Measurements from ENCODE around the gene HMCN2. TPM values are rescaled to one million over a fixed set of nuclear protein-coding genes. Genes with fewer than 3 reads are reported as not detected.
"Not testable (repeated sequence)": the region's sequence is repeated elsewhere in the genome, so short reads cannot be mapped to it uniquely, and the experiment has no call there.

HMCN2 gene
- total RNA-seq, 1 donor = under 0.01 TPM

DNA sequence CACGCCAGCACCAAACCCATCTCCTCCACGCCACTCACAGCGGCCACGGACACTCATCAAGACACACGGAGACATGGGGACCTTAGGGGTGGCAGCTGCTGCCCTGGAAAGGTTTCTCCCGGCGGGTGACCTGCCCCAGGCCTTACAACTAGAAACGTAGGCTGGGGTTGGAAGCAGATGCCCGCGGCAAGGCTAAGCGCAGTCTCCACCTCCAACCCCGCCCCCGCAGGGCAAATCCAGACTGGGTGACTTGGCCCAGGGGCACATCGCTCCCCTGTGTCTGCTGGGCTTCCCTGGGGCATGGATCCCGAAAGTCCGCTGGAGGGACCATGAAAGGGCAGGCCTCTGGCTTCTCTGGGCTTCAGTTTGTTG lies 167.2 kb downstream of the HMCN2 start:
- H3K4me1 ChIP-seq (ENCODE audit: insufficient read depth, low read length) = peaks cover 6% of the 10 kb centered on the region
- TF ChIP-seq, protein P1, sequence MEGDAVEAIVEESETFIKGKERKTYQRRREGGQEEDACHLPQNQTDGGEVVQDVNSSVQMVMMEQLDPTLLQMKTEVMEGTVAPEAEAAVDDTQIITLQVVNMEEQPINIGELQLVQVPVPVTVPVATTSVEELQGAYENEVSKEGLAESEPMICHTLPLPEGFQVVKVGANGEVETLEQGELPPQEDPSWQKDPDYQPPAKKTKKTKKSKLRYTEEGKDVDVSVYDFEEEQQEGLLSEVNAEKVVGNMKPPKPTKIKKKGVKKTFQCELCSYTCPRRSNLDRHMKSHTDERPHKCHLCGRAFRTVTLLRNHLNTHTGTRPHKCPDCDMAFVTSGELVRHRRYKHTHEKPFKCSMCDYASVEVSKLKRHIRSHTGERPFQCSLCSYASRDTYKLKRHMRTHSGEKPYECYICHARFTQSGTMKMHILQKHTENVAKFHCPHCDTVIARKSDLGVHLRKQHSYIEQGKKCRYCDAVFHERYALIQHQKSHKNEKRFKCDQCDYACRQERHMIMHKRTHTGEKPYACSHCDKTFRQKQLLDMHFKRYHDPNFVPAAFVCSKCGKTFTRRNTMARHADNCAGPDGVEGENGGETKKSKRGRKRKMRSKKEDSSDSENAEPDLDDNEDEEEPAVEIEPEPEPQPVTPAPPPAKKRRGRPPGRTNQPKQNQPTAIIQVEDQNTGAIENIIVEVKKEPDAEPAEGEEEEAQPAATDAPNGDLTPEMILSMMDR (IDR thresholded peaks at IDR 0.05; ENCODE audit: extremely low read depth, low read depth, low read length) = no peak
- H2AFZ ChIP-seq (ENCODE audit: low read length) = peak overlapping the region; percentile 85
- no peaks in the 10 kb centered on the region for H4K20me1 ChIP-seq (ENCODE audit: insufficient read depth, low read length)
- H3K36me3 ChIP-seq (ENCODE audit: insufficient read depth, low read length) = no peaks in the 10 kb centered on the region
- H3K9me3 ChIP-seq (ENCODE audit: low read depth, low read length) = no peaks in the 10 kb centered on the region
- peak; percentile 75 for DNase-seq (ENCODE audit: insufficient read length, low spot score, missing footprints)
- peak overlapping the region; percentile 65 for H3K4me3 ChIP-seq (ENCODE audit: insufficient read depth, low read length)
- H3K27me3 ChIP-seq (ENCODE audit: insufficient read depth, low read length) = peaks cover 8% of the 10 kb centered on the region
- H3K27ac ChIP-seq (ENCODE audit: low read depth, low read length) = no peak overlapping the region
- no peaks in the 10 kb centered on the region for H3K79me2 ChIP-seq (ENCODE audit: insufficient read depth, low read length)
- peak overlapping the region; percentile 80 for H3K4me2 ChIP-seq (ENCODE audit: insufficient read depth, low read length)

DNA sequence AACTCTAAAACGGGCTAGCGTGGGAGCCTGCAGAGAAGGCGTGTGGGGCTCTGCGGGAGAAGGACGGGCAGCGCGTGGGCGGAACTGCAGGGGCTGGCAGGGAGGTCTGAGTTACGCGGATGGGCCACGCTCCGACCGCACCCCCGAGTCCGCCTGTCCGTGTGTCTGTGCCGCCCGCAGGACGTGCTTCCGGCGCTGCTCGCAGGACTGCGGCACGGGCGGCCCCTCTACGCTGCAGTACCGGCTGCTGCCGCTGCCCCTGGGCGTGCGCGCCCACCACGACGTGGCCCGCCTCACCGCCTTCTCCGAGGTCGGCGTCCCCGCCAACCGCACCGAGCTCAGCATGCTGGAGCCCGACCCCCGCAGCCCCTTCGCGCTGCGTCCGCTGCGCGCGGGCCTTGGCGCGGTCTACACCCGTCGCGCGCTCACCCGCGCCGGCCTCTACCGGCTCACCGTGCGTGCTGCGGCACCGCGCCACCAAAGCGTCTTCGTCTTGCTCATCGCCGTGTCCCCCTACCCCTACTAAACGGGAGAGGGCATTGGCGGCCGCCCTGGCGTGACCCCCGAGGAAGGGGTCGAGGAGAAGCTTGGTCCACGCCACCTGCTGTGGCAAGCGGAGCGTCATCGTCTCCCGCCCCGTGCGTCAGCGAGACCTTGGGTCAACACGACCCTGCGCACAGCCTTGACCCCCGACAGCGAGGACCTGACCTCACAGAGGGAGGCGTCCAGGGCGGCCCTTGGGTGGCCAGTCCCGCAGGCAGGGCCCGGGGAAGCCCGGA lies 167.8 kb downstream of the HMCN2 start:
- peak; percentile 96 for DNase-seq (ENCODE audit: insufficient read length, low spot score, missing footprints)
- H3K9me3 ChIP-seq (ENCODE audit: low read depth, low read length) = no peaks in the 10 kb centered on the region
- H3K27ac ChIP-seq (ENCODE audit: low read depth, low read length) = no peak overlapping the region
- no peaks in the 10 kb centered on the region for H3K79me2 ChIP-seq (ENCODE audit: insufficient read depth, low read length)
- peak overlapping the region; percentile 80 for H3K4me2 ChIP-seq (ENCODE audit: insufficient read depth, low read length)
- peak overlapping the region; percentile 65 for H3K4me3 ChIP-seq (ENCODE audit: insufficient read depth, low read length)
- no peaks in the 10 kb centered on the region for H4K20me1 ChIP-seq (ENCODE audit: insufficient read depth, low read length)
- peak overlapping the region; percentile 85 for H2AFZ ChIP-seq (ENCODE audit: low read length)
- TF ChIP-seq, protein P1 (IDR thresholded peaks at IDR 0.05; ENCODE audit: extremely low read depth, low read depth, low read length) = peak; percentile 40
- H3K4me1 ChIP-seq (ENCODE audit: insufficient read depth, low read length) = peaks cover 6% of the 10 kb centered on the region
- H3K36me3 ChIP-seq (ENCODE audit: insufficient read depth, low read length) = no peaks in the 10 kb centered on the region
- H3K27me3 ChIP-seq (ENCODE audit: insufficient read depth, low read length) = peaks cover 8% of the 10 kb centered on the region

DNA sequence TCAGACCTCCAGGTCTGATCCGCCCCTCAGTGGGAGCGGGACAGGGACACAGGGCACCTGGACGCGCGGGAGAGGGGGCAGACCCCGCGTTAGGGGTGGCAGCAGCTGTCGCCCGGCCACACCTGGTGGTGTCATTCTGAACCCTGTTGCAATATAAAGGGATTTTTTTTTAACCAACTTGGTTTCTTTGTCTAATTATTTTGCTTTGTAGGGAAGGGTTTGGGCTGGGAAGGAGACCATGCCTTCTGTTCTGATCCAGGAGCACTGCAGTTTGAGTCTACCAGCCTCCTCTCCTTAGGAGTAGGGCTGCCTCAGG lies 168.3 kb downstream of the HMCN2 start:
- Histone ChIP-seq H3K79me2 (ENCODE audit: insufficient read depth, low read length) (no peaks in the 10 kb centered on the region), H3K27me3 (ENCODE audit: insufficient read depth, low read length) (peaks cover 8% of the 10 kb centered on the region), H3K36me3 (ENCODE audit: insufficient read depth, low read length) (no peaks in the 10 kb centered on the region), H3K9me3 (ENCODE audit: low read depth, low read length) (no peaks in the 10 kb centered on the region), H3K27ac (ENCODE audit: low read depth, low read length) (no peak overlapping the region), H2AFZ (ENCODE audit: low read length) (no peak overlapping the region), H3K4me3 (ENCODE audit: insufficient read depth, low read length) (no peak overlapping the region), H4K20me1 (ENCODE audit: insufficient read depth, low read length) (no peaks in the 10 kb centered on the region), H3K4me1 (ENCODE audit: insufficient read depth, low read length) (peaks cover 6% of the 10 kb centered on the region), H3K4me2 (ENCODE audit: insufficient read depth, low read length) (peak overlapping the region; percentile 80)
- peak; percentile 84 for DNase-seq (ENCODE audit: insufficient read length, low spot score, missing footprints)
- TF ChIP-seq, protein P1 (IDR thresholded peaks at IDR 0.05; ENCODE audit: extremely low read depth, low read depth, low read length) = no peak

DNA sequence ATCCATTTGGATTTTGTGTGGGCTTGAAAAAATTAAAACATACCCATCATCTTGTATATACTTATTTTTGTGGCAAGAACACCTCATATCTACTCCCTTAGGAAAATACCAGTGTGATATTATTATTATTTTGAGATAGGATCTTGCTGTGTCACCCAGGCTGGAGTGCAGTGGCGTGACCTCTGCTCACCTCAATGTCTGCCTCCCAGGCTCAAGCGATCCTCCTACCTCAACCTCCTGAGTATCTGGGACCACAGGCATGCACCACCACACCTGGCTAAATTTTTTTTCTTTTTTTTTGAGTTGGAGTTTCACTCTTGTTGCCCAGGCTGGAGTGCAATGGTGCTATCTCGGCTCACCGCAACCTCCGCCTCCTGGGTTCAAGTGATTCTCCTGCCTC lies 169.1 kb downstream of the HMCN2 start:
- not testable (repeated sequence) for H3K79me2 ChIP-seq (ENCODE audit: insufficient read depth, low read length); H3K27ac ChIP-seq (ENCODE audit: low read depth, low read length); H3K4me3 ChIP-seq (ENCODE audit: insufficient read depth, low read length); H2AFZ ChIP-seq (ENCODE audit: low read length); H3K4me1 ChIP-seq (ENCODE audit: insufficient read depth, low read length); H3K9me3 ChIP-seq (ENCODE audit: low read depth, low read length); H4K20me1 ChIP-seq (ENCODE audit: insufficient read depth, low read length); H3K27me3 ChIP-seq (ENCODE audit: insufficient read depth, low read length); H3K36me3 ChIP-seq (ENCODE audit: insufficient read depth, low read length); H3K4me2 ChIP-seq (ENCODE audit: insufficient read depth, low read length)
- peak; percentile 36 for DNase-seq (ENCODE audit: insufficient read length, low spot score, missing footprints)
